Embryonic facial prominence (tissue), 1 donor: ENCODE results near the gene OR5AR1.
"Not testable (repeated sequence)": the region's sequence is repeated elsewhere in the genome, so short reads cannot be mapped to it uniquely, and the experiment has no call there.

ENCODE experiments used
- DNase-seq: peaks from one replicate; pipeline ENCODE4 v3.0.0-alpha.2; 2016; ENCODE audit errors: extremely low spot score

Gene OR5AR1

GRCh38 chr11:56663386-56663785 is at the start of gene OR5AR1:
TSS of gene OR5AR1 (plus strand) at chr11:56663686. CDS start at chr11:56663686, 0 bp downstream.
- DNase-seq: no peak

GRCh38 chr11:56624661-56625110 is 38.8 kb upstream of the OR5AR1 start:
- no peak for DNase-seq

GRCh38 chr11:56625946-56626345 is 37.5 kb upstream of the OR5AR1 start:
- DNase-seq: no peak

- DNase-seq: no peak
Measured at GRCh38 chr11:56632329-56632728, 31.2 kb upstream of the OR5AR1 start.

- no peak for DNase-seq
Measured at GRCh38 chr11:56636861-56637260, 26.6 kb upstream of the OR5AR1 start.

- no peak for DNase-seq
Measured at GRCh38 chr11:56637500-56637899, 26.0 kb upstream of the OR5AR1 start.

GRCh38 chr11:56642339-56642738 is 21.1 kb upstream of the OR5AR1 start, which contains the start of gene OR5AP2:
TSS of gene OR5AP2 (minus strand) at chr11:56642439. CDS start at chr11:56642439, 0 bp downstream.
- DNase-seq: no peak

GRCh38 chr11:56659755-56660154 is 3.7 kb upstream of the OR5AR1 start:
- no peak for DNase-seq

- DNase-seq: no peak
Measured at GRCh38 chr11:56670984-56671383, 7.5 kb downstream of the OR5AR1 start.

GRCh38 chr11:56688554-56689100 is 25.1 kb downstream of the OR5AR1 start:
- DNase-seq: no peak

- not testable (repeated sequence) for DNase-seq
Measured at GRCh38 chr11:56691179-56691578, 27.7 kb downstream of the OR5AR1 start.

GRCh38 chr11:56693428-56693827 is 29.9 kb downstream of the OR5AR1 start:
- no peak for DNase-seq

- no peak for DNase-seq
Measured at GRCh38 chr11:56698795-56699194, 35.3 kb downstream of the OR5AR1 start, which contains the start of gene OR9G1. TSS of gene OR9G1 (plus strand) at chr11:56699095. CDS start at chr11:56700388, 1,293 bp downstream.

- no peak for DNase-seq
Measured at GRCh38 chr11:56700242-56700913, 36.9 kb downstream of the OR5AR1 start.

- DNase-seq: no peak
Measured at GRCh38 chr11:56700914-56701485, 37.5 kb downstream of the OR5AR1 start.

GRCh38 chr11:56705784-56706396 is 42.4 kb downstream of the OR5AR1 start:
- no peak for DNase-seq

GRCh38 chr11:56706486-56706885 is 43.0 kb downstream of the OR5AR1 start:
- no peak for DNase-seq

GRCh38 chr11:56714206-56714605 is 50.7 kb downstream of the OR5AR1 start:
- no peak for DNase-seq
